ENCODE measurements around the gene FMO1. TPM values are rescaled to one million over a fixed set of nuclear protein-coding genes. Genes with fewer than 3 reads are reported as not detected.

Gene FMO1
- total and polyA plus RNA-seq, 2 of the 8 experiments (the other 6 are each of a cell fraction or from before 2014, with no cell fraction given): 0.11 TPM; not detected in 1

- TF ChIP-seq RXRA (IDR thresholded peaks at IDR 0.05; ENCODE audit: insufficient read depth, low read depth, low read length): no peak
- TF ChIP-seq CEBPB (IDR thresholded peaks at IDR 0.05; ENCODE audit: low read depth, low read length): no peak
- TF ChIP-seq JUN (IDR thresholded peaks at IDR 0.05; ENCODE audit: low read depth, low read length): no peak
These were observed 30.9 kb downstream of the FMO1 start (continued) for GRCh38 chr1:171279234-171279633.

Measured in H1 (cell line).